WI38 (cell line): ENCODE measurements around the gene LOC128125822.
"Not testable (repeated sequence)": the region's sequence is repeated elsewhere in the genome, so short reads cannot be mapped to it uniquely, and the experiment has no call there.

ENCODE experiments used
- H3K4me3 ChIP-seq: 2 replicates; pipeline ENCODE4 v1.5.1; 2011; ENCODE audit warnings: low read depth, mild to moderate bottlenecking, control low read depth, low read length
- TF ChIP-seq, protein P1 (sequence below): IDR thresholded peaks from 2 replicates; pipeline ENCODE4 v1.5.1; 2012; ENCODE audit warnings: low read depth, mild to moderate bottlenecking, control low read depth, low read length

LOC128125822 gene

DNA sequence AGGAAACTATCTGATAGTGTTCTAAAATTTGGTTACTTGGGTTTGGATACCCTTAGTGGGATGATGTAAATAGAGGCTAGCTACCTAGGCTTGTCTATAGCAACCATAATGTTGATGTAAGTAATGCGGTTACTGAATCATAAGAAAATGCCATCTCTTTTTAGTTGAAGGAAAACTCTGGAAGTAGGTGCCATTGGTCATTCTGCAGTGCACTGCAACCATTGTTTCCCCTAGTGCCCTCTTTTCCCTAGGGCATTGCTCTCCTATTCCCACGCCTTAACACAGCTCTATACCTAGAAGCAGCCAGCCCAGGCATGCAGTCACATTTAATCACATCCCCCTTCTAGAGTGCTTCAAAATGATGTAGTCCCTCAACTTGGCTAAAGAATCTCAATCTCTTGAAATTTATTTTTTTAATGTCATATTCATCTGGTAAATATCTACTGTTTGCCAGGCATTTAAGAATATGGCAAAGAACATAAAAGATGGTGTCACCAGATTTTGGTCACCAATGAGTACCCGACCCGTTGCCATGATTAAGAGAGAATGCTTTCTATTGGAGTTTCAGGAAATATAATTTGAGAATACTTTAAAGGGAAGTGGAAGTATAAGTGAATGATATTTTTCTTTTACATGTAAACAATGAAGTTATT lies 10.4 kb downstream of the LOC128125822 start:
- TF ChIP-seq, protein P1, sequence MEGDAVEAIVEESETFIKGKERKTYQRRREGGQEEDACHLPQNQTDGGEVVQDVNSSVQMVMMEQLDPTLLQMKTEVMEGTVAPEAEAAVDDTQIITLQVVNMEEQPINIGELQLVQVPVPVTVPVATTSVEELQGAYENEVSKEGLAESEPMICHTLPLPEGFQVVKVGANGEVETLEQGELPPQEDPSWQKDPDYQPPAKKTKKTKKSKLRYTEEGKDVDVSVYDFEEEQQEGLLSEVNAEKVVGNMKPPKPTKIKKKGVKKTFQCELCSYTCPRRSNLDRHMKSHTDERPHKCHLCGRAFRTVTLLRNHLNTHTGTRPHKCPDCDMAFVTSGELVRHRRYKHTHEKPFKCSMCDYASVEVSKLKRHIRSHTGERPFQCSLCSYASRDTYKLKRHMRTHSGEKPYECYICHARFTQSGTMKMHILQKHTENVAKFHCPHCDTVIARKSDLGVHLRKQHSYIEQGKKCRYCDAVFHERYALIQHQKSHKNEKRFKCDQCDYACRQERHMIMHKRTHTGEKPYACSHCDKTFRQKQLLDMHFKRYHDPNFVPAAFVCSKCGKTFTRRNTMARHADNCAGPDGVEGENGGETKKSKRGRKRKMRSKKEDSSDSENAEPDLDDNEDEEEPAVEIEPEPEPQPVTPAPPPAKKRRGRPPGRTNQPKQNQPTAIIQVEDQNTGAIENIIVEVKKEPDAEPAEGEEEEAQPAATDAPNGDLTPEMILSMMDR = no peak
- no peak overlapping the region for H3K4me3 ChIP-seq

DNA sequence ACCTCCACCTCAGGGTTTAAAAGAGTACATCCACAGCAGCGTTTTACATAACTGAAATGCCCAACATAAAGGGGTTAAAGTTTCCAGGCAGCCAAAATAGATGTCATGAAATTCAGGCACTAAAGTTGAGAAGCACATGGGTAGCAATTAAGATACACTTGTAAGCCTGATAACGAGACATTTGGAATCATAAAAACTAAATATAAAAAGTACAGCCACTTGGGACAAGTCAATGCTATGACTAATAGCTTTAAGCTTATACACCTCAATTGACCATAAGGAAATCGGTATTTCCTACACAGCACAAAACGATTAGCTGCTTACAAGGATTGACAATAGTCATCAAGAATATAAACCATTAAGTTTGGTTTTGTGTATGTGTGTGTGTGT lies 11.8 kb downstream of the LOC128125822 start:
- no peak overlapping the region for H3K4me3 ChIP-seq
- TF ChIP-seq, protein P1 = no peak

DNA sequence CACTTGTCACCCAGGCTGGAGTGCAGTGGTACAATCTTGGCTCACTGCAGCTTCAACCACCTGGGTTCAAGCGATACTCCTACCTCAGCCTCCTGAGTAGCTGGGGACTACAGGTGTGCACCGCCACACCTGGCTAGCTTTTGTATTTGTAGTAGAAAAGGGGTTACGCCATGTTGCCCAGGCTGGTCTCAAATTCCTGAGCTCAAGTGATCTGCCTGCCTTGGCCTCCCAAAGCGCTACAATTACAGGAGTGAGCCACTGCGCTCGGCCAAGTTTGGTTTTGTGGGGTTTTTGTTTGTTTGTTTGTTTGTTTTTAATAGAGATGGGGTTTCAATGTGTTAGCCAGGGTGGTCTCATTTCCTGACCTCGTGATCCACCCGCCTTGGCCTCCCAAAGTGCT lies 12.3 kb downstream of the LOC128125822 start:
- no peak overlapping the region for H3K4me3 ChIP-seq
- TF ChIP-seq, protein P1 = no peak

DNA sequence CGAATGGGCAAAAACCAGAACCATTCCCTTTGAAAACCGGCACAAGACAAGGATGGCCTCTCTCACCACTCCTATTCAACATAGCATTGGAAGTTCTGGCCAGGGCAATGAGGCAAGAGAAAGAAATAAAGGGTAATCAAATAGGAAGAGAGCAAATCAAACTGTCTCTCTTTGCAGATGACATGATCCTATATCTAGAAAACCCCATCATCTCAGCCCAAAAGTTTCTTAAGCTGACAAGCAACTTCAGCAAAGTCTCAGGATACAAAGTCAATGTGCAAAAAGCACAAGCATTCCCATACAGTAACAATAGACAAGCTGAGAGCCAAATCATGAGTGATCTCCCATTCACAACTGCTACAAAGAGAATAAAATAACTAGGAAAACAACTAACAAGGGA lies 13.4 kb downstream of the LOC128125822 start:
- H3K4me3 ChIP-seq = not testable (repeated sequence)

DNA sequence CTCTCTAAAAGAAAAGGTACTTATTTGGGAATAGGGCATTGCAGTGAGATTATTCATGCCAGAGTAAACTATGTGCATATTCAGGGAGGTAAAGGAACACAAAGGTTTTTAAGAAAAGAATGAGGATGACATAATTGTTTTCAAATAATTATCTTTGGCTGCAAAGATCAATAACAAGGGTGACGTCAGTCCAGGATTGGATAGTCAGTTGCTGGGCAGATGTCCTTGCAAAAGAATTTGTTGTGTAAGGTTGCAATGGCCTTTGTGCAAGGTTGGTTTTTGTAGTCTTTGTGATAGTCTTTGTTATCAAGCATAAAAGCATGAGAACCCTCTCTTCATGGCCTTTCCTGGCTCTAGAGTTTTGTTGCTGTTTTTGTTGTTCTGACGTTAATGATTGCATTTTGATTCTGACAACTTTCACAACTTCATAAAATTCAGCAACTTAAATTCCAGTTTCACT lies 17.7 kb downstream of the LOC128125822 start:
- TF ChIP-seq, protein P1 = no peak
- no peak overlapping the region for H3K4me3 ChIP-seq

DNA sequence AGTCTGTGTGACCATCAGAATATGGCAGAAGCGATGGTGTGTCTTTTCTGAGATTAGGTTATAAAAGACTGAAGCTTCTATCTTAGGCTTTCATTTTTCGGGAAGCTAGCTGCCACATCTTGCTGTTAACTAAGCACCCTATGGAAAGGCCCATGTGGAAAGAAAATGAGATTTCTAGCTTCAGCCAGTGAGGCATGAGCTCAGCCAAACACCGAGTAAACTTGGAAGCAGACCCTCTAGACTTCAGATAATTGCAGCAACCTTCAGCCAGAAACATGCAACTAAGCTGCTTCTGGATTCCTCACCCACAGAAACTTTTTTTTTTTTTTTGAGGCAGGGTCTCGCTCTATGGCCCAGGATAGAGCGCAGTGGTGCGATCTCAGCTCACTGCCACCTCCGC lies 20.6 kb downstream of the LOC128125822 start:
- TF ChIP-seq, protein P1 = no peak
- H3K4me3 ChIP-seq = no peak overlapping the region

DNA sequence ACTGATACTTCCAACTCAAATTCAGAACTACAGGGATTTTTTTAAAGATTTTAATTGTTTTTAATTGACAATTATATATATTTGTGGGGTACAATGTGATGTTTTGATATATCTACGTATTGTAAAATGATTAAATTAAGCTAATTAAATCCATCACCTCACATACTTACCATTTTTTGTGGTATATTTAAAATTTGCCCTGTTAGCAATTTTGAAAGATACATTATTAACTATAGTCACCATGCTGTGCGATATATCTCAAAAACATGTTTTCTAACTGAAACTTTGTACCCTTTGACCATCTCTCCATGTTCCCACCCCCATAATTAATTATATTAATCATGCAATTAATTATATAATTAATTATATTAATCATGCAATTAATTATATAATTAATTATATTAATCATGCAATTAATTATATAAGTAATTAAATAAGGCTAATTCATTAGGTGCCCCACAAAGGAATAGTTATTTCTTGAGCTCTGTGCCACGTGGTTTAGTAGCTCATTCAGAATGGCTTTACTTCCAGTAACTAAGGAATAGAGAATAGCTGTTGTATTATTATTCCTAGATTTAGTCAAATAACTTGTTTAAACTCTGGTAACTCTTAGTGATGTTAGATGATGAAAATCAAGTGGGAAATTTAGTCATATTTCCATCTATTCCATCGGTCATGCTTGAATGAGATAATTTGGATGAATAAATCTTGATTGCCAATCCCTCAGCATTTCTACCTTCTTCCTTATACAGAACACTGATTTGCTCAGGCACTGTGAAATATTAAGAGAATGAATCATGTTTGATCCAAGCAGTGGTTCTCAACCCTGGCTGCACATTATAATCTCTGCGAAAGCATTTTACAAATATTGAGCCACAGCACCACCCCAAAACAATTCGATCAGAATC lies 25.1 kb downstream of the LOC128125822 start:
- peak overlapping the region; percentile 63 for H3K4me3 ChIP-seq
- TF ChIP-seq, protein P1 = no peak
